ENCODE results near the gene PDP2.

DNA sequence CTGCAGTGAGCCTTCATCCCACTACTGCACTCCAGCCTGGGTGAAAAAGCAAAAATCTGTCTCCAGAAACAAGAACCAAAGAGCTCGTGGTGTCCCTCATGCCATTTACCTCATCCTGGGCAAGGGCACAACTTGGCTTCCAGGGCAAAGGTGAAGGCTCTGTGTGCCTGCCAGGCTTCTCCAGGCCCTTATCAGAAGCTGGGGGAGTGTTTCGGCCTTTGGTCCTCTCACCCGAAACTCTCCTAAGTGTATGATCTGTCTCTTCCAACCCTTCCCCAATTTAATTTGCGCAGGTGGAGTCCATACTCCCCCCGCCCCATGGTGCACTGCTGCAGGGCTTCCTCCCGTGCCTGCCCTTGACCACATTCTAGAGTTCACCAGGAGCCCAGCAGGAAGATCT, 56.1 kb downstream of the PDP2 start:
- TF ChIP-seq, protein P1, sequence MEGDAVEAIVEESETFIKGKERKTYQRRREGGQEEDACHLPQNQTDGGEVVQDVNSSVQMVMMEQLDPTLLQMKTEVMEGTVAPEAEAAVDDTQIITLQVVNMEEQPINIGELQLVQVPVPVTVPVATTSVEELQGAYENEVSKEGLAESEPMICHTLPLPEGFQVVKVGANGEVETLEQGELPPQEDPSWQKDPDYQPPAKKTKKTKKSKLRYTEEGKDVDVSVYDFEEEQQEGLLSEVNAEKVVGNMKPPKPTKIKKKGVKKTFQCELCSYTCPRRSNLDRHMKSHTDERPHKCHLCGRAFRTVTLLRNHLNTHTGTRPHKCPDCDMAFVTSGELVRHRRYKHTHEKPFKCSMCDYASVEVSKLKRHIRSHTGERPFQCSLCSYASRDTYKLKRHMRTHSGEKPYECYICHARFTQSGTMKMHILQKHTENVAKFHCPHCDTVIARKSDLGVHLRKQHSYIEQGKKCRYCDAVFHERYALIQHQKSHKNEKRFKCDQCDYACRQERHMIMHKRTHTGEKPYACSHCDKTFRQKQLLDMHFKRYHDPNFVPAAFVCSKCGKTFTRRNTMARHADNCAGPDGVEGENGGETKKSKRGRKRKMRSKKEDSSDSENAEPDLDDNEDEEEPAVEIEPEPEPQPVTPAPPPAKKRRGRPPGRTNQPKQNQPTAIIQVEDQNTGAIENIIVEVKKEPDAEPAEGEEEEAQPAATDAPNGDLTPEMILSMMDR (IDR thresholded peaks at IDR 0.05 in 4 of 5, conservative IDR thresholded peaks at IDR 0.05 in 1 of 5): no peak
- TF ChIP-seq POLR2A (IDR thresholded peaks at IDR 0.05): peak; percentile 19 to 27
